SH-SY5Y (cell line): ENCODE data around the gene COL18A1.

Experiments
- GATA2 ChIP-seq: IDR thresholded peaks from 2 replicates; pipeline ENCODE4 v1.6.1; 2011; ENCODE audit warnings: mild to moderate bottlenecking, low read depth, low read length
- GATA3 ChIP-seq: IDR thresholded peaks from 2 replicates; pipeline ENCODE4 v1.6.1; 2011; ENCODE audit warnings: low read depth, mild to moderate bottlenecking, low read length, moderate library complexity

COL18A1 gene

DNA sequence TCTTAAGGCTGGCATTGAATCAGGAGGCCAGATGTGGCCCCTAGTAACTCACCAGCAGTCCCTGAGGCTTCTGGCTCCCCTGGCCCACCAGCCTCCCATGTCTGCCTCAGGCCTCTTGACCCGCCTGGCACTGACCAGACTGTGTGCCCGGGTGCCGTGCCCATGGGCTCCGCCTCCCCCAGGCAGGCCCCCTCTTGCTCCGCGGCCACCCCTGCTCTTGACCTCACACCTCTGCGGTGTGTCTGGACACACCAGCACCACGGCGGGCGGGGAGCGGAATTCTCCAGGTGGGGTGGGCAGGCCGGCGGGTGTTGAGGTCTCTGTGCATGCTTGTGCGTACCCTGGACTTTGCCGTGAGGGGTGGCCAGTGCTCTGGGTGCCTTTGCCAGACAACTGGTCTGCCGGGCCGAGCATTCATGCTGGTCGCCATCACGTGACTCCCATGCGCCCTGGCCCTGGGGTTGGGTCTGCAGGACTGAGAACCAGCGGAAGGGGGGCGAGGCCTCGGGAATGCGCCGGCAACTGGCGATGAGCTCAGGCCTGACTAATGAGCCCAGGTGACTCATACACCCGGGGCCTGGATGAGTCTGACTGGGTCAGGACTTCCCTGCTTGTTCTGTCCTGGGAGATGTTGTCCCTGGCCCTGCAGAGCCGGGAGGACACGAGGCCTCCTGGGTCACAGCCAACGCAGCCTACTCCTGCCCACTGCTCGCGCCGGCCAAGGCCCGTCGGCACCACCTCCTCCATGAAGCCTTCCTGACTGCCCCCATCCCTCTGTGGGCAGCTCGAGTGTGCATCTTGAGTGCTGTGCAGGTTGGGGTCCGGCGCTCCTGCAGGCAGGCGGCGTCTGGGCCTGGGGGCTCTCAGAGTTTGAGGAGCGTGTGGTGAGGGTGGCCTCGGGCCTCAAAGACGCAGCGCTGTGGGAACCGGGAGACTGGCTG lies 22.6 kb downstream of the COL18A1 start:
- TF ChIP-seq GATA3 (no peak), GATA2 (no peak)

DNA sequence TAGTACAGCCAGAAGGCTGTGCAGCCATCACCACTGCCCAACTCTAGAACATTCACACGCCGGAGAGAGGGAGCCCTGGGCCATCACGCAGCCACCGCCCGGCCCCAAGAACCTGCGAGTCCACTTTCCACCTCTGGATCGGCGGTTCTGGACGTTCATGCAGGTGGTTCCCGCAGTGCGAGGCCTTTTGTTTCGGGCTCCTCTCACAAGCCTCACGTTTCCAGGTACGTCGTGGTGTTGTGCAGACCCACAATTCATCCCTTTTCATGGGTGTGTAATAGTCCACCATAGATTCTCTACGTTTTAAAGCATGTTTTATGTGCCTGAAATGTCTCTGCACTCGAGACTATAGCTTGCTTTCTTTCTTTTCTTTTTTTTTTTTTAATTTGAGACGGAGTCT lies 23.6 kb downstream of the COL18A1 start:
- TF ChIP-seq GATA3 (no peak), GATA2 (no peak)

DNA sequence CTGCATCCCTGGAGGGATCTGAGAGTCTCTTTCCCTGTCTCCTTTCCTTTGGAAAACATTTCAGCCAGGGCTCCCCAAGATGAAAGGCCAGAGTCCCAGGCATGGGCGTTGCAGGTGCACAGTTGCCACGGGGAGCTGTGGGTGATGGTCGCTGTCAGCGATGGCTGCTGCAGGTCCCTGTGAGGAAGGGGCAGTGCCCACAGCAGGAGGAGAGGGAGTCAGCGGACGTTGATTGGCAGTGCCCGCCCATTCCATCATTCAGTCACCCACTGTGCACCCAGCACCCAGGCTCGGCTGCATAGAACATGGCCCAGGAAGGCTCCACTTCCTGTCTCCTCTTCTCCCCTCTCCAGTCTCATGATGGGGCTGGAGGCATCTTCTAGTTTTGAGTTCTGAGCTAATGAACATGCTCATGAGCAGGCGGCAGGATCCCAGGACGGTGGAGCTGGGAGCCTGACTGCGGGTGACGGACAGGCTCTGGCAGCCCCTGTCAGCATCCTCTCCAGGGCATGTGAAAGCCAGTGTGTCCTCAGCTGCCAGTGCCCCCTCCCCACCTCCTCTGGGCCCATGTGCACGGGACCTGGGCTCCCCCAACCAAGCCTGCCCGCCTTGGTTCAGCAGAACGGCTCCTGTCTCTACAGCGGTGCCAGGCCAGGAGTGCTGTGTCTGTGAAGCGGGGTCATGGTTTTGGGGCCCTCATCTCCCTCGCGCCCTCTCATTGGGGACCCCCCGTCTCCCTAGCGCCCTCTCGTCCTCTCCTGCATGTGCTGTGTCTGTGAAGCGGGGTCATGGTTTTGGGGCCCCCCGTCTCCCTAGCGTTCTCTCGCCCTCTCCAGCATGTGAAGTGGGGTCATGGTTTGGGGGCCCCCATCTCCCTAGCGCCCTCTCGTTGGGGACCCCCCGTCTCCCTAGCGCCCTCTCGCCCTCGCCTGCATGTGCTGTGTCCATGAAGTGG lies 24.5 kb downstream of the COL18A1 start:
- TF ChIP-seq GATA3: no peak
- TF ChIP-seq GATA2: no peak

DNA sequence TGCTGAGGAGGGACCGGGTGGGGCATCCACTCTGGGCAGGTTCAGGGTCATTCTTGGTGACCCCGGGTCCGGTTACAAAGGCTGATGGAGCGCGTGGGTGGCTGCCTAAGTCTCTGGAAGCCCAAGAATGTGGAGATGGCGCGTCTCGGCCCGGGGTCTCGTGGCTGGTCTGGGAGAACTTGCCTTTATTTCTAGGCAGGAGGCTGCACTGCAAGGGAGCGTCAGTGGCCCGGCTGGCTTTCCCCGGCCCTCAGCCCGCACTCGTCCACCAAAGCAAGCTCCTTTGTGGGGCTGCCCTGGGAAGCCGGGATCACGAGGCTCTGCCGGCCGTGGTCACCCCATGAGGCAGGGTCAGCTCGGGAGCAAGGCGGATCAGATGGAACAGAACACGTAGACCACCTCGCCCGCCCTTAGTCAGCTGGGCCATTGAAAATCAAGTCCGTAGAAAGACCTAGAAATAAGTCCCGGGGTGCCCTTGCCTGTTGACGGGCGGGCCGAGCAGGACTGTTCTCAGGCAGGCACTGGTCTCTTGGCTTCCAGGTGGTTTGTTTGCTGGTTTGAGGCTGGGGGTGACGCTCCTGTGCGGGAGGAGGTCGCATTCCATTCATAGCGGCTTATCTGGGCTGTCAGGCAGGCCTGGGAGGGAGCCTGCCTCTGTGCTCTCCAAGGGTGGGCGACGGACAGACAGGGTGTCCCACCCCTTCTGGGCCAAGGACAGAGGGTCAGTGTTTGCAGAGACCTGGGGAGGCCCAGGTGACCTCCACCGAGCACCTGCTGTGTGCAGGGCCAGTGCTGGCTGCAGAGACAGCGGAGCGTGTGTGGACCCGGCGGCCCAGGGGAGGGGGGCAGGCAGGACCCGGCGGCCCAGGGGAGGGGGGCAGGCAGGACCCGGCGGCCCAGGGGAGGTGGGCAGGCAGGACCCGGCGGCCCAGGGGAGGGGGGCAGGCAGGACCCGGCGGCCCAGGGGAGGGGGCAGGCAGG lies 25.8 kb downstream of the COL18A1 start:
- TF ChIP-seq GATA3 (no peak), GATA2 (no peak)

DNA sequence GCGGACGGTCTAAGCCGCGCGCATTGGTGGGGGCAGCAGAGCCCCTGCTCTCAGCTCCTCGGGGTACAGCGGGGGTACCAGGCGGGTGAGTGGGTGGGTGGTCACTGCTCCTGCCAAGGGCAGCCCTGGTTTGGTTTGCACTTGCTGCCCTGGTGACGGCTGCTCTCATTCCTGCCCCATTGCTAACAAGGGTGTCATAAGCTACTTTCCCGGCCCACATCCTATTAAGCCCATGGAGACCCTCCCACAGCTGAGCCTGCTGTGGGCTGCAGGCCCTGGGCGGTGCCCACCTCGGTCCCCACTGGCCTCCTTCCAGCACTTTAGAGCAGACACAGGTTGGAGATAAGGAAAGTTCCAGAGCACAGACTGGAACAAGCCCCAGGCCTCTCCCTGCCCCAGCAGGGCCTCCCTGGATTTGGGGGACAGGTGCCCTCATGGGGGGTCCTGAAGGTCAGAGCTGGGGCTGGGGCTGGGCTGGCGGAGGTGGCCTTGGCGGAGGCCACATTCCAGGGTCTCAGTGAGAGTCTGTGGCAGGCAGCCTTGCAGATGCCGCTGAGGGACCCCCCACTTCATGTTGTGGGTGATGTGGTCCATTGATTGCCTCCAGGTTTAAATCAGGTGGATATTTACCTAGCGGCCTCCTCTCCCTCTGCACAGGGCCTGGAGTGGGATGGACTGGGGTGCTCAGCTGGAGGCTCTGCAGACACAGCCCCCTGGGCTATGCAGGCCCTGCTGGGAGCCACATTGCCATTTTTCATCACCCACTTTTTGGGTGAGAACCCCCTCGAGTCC lies 27.0 kb downstream of the COL18A1 start:
- TF ChIP-seq GATA3: no peak
- 0 out of 2 replicates have a peak, but pooled peaks have one; percentile 37 for TF ChIP-seq GATA2

DNA sequence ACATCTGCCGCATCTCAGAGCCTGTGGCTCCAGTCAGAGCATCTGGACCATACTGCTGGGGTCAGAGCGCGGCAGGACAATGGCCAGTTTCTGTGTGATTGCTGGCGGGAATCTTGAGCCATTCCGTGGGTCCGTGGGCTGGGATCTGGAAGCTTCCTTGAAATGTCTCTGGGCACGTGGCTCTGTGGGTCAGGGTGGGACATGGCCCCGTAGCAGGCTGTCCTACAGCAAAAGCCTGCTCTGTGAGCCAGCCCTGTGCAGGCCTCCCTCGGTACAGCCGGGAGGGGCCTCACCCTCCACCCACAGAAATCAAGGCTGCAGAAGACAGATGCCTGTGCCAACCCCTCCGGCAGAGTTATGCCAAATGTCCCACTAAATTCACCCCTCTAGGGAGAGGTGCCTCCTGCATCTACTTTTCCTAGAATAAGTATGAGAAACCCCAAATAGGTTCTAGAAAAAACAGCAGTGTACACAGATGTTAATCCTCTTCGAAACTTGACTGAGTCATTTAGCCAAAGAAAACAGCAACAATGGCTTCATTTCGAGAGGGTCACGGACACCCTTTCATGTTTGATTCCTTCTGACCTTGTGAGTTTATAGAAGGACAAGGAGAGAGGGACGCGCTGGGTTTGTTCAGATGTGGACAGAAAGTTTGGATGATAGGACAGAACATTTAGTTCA lies 27.8 kb downstream of the COL18A1 start:
- TF ChIP-seq GATA3 (no peak), GATA2 (no peak)

DNA sequence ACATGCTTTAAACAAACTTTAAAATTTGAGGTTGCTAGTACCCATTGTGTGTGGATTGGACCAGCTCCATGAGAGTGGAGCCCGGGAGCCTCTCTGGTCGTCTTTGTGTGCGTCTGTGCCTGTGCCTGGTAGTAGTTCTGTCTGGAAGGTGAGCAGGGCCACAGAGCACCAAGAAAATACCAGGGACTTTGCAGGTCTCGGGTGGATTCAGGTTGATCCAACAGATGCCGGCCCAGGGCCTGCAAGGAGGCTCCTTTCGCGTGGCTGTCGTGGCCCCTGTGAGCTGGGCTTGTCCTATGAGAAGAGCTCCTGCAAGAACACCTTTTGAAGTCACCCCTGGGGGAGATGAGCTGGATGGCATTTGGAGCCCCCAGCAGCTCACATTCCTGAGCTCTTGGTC lies 28.3 kb downstream of the COL18A1 start:
- TF ChIP-seq GATA3 (no peak), GATA2 (no peak)

DNA sequence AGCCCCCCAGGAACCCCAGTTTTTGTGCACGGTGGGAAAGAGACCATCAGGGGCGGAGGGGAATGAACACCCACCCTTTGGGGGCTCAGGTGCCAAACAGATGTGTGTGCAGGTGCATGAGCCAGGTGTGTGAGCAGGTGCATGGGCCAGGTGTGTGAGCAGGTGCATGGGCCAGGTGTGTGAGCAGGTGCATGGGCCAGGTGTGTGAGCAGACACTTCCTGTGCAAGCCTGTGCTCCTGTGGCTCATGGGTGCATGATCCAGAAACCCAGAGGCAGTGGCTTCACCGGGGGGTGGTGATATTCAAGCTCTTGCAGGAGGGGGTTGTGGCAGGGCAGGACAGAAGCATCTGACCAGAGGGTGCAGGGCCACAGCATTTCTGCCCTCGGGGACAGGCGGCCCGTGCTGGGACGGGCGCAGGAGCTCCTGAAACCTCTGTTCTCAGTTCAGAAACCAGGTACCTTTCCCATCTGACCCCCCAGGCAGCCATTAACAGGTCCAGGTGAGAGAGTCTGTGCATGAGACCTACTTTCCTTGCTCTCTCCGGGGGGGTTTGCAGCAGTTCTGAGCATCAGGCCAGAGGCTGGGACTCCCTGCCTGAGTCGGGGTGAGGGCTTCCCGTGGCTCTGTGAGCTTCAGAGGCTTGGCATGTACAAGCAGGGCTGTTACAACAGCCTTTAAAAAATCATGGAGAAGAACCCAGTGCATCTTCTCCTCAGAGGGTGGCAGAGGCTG lies 29.1 kb downstream of the COL18A1 start:
- TF ChIP-seq GATA3: no peak

DNA sequence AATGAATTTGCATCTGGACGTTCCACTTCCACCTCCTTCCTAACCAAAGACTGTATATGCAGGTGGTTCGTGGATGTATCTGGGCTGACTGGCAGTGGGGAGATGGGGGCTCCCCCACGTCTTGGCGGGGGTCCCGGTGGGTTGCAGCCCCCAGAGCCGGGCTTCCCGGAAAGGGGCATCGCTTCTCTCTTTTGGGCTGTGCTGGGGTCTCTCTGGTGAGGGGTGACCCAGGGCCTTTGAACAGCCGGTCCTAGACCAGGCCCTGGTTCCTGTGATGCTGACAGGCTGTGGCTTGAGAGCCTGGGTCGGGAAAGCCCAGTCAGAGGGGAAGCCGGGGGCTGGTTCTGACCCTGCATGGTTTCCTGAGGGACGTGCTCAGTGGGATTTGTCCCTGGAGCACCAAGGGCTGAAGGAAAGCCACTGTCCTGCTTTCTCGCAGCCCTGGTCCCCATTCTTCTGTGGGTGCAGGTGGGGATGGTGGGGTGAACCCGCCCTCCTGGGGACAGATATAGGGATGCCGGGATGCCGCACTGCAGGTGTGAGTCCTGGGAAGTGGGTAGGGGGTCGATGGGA lies 29.8 kb downstream of the COL18A1 start:
- TF ChIP-seq GATA3: no peak
- TF ChIP-seq GATA2: no peak

DNA sequence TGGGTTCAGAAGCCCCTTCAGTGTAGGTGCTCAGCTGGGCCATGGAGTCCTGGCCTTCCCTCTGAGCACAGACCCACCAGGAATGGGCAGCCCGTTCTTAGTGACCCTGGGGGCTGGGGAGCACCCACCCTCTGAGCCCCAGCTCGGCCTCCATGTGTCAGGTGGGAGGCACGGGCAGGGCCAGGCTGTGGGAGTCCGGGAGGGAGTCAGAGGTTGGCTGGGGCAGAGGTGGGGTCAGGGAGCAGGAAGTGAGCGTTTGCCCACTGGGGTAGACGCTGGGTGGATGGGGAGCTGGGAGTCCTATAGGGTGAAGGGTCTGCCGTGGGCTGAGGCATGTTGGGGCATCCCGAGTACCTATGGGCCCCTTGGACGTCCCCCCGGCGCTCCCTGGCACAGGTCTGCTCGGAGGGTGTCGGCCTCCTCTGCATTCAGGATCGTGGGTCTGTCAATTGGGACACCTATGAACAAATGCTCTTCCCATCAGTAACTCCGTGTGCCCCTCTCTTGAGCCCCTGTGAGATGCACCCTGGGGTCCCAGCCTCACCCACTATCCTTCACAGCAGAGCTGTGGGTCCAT lies 30.5 kb downstream of the COL18A1 start:
- TF ChIP-seq GATA2 (no peak), GATA3 (no peak)
